Psoas muscle (tissue), 8 donors: Measurements from ENCODE around the gene CACNA1E. TPM values are rescaled to one million over a fixed set of nuclear protein-coding genes. Genes with fewer than 3 reads are reported as not detected.

Experiments used
- ATAC-seq, 4 donors: fragments of 200-7000 bp; cut with Tn5 transposase; one replicate each; pipeline ENCODE4 v1.9.1; 2020; ENCODE audit warnings: moderate library complexity in 3 of 4, mild to moderate bottlenecking in 2 of 4
- DNase-seq, 2 donors: peaks; one replicate each; pipeline ENCODE4 v3.0.0-alpha.2; 2020
- H3K27ac ChIP-seq: fragments of 200-600 bp; one replicate; pipeline ENCODE4 v1.8.0; 2022
- H3K27me3 ChIP-seq, 3 donors: fragments of 200-600 bp in 1 of 3; one replicate each; pipeline versions ENCODE4 v1.6.1 to v1.8.0; 2013 to 2022; ENCODE audit warnings: low read length in 2 of 3, mild to moderate bottlenecking in 2 of 3, moderate library complexity in 1 of 3; ENCODE audit not compliant: insufficient read depth in 3 of 3
- H3K36me3 ChIP-seq, 2 donors: fragments of 200-600 bp in 1 of 2; one replicate each; pipeline versions ENCODE4 v1.6.1 to v1.8.0; 2013 to 2022; ENCODE audit warnings: low read depth in 1 of 2, mild to moderate bottlenecking in 1 of 2, moderate library complexity in 1 of 2; ENCODE audit not compliant: insufficient read depth in 1 of 2
- H3K4me1 ChIP-seq: fragments of 200-600 bp; one replicate; pipeline ENCODE4 v1.8.0; 2022
- H3K4me3 ChIP-seq: fragments of 200-600 bp; one replicate; pipeline ENCODE4 v1.8.0; 2022; ENCODE audit warnings: mild to moderate bottlenecking
- H3K9me3 ChIP-seq: fragments of 200-600 bp; one replicate; pipeline ENCODE4 v1.8.0; 2022
- CTCF ChIP-seq: fragments of 200-600 bp; IDR thresholded peaks from one replicate; pipeline ENCODE4 v1.8.0; 2022; ENCODE audit warnings: antibody characterized with exemption
- WGBS, 3 donors: extraction: QIAGEN DNeasy Blood & Tissue Kit; methylation state at CpG; one replicate each; pipeline versions ENCODE4 v1.1.6 to v1.1.7; 2013; 5-methylcytosine and 5-hydroxymethylcytosine counted together
- intact Hi-C, 2 donors: fragments of 100-400 bp; cut with DNase I; formaldehyde crosslinking; loops; one replicate each; pipeline versions ENCODE4 v1.11.0 to v1.14.2; 2022
- polyA plus RNA-seq, 3 donors: library from polyadenylated mRNA; stranded (reverse); fragments of 200-250 nt; gene quantifications; one replicate each; pipeline ENCODE4 v1.2.3, GENCODE V29; 2013
- total RNA-seq, 4 donors: library from RNA; stranded (reverse); fragmentation: NEBNext Ultra II Directional in 2 of 4; extraction: Animal tissue kit (Norgen Biotek cat#: 25700) in 2 of 4; gene quantifications; one replicate each; pipeline versions ENCODE4 v1.2.1 to v1.2.4, GENCODE V29; 2021 to 2023
- donor health status: healthy with polysubstance abuse.
- donor health status: DM: no; HTN: no; CAD: no; lungs with moderate emphysema.
- donor health status: Bipolar disorder and iron deficiency.
- donor health status: healthy.
- donor health status: DM: yes; HTN: yes; CAD: no.
- donor health status: DM: no; HTN: no; CAD: no.
- donor health status: DM: no; HTN: no; CAD: no.
- donor health status: DM: yes; HTN: yes; CAD: no.

CACNA1E gene
- total and polyA plus RNA-seq, 7 donors: 0.03 to 0.06 (median 0.05) TPM; not detected in 3

GRCh38 chr1:181743878-181744312 lies 260.6 kb downstream of the CACNA1E start:
- no peak overlapping the region for H3K4me3 ChIP-seq
- H3K27me3 ChIP-seq: no peaks in the 10 kb centered on the region
- no peak overlapping the region for H3K27ac ChIP-seq
- H3K9me3 ChIP-seq: no peaks in the 10 kb centered on the region
- no peaks in the 10 kb centered on the region for H3K4me1 ChIP-seq
- peak; percentile 43 to 75 for DNase-seq
- ATAC-seq: peak; percentile 61 to 86 (median 82)
- TF ChIP-seq CTCF: no peak
- H3K36me3 ChIP-seq: no peaks in the 10 kb centered on the region
- WGBS, 3 donors: 20 to 26% (median 23%) methylated on average over 6 of the region's 6 CpGs
- intact Hi-C loops: no loop called here

- H3K9me3 ChIP-seq: no peaks in the 10 kb centered on the region
- H3K4me3 ChIP-seq: no peak overlapping the region
- H3K4me1 ChIP-seq: no peaks in the 10 kb centered on the region
- H3K36me3 ChIP-seq: no peaks in the 10 kb centered on the region
- DNase-seq (no peak), ATAC-seq (no peak)
- no peak for TF ChIP-seq CTCF
- H3K27me3 ChIP-seq: no peaks in the 10 kb centered on the region
- no peak overlapping the region for H3K27ac ChIP-seq
- 84 to 94% (median 85%) methylated on average over 2 of the region's 2 CpGs for WGBS, 3 donors
- intact Hi-C loops: no loop called here
Observed at GRCh38 chr1:181746224-181746623, 262.9 kb downstream of the CACNA1E start.

- no peaks in the 10 kb centered on the region for H3K9me3 ChIP-seq
- ATAC-seq (no peak), DNase-seq (no peak)
- no peak overlapping the region for H3K4me3 ChIP-seq
- no peaks in the 10 kb centered on the region for H3K4me1 ChIP-seq
- no peak overlapping the region for H3K27ac ChIP-seq
- intact Hi-C loops: no loop called here
- no peaks in the 10 kb centered on the region for H3K36me3 ChIP-seq
- no peak for TF ChIP-seq CTCF
- H3K27me3 ChIP-seq: no peaks in the 10 kb centered on the region
- WGBS, 3 donors: 54 to 71% (median 59%) methylated on average over 2 of the region's 2 CpGs
Observed at GRCh38 chr1:181748013-181748412, 264.7 kb downstream of the CACNA1E start.

- H3K4me1 ChIP-seq: no peaks in the 10 kb centered on the region
- H3K27me3 ChIP-seq: no peaks in the 10 kb centered on the region
- no peaks in the 10 kb centered on the region for H3K9me3 ChIP-seq
- intact Hi-C loops: no loop called here
- H3K4me3 ChIP-seq: no peak overlapping the region
- DNase-seq (no peak), ATAC-seq (no peak)
- no peak for TF ChIP-seq CTCF
- WGBS, 3 donors: 89 to 93% (median 90%) methylated on average over 4 of the region's 4 CpGs
- H3K27ac ChIP-seq: no peak overlapping the region
- no peaks in the 10 kb centered on the region for H3K36me3 ChIP-seq
Observed at GRCh38 chr1:181754103-181754502, 270.8 kb downstream of the CACNA1E start.

- Histone ChIP-seq H3K27me3 (no peaks in the 10 kb centered on the region), H3K27ac (no peak overlapping the region), H3K4me1 (no peaks in the 10 kb centered on the region), H3K9me3 (no peaks in the 10 kb centered on the region), H3K36me3 (no peaks in the 10 kb centered on the region), H3K4me3 (no peak overlapping the region)
- TF ChIP-seq CTCF: no peak
- ATAC-seq: no peak
- no peak for DNase-seq
- 15 to 35% (median 25%) methylated on average over 3 of the region's 3 CpGs for WGBS, 3 donors
- intact Hi-C loops: no loop called here
Observed at GRCh38 chr1:181759481-181759880, 276.2 kb downstream of the CACNA1E start.
